Measurements from ENCODE around the gene TRIM29. TPM values are rescaled to one million over a fixed set of nuclear protein-coding genes. Genes with fewer than 3 reads are reported as not detected.

The TRIM29 gene
- total and polyA plus RNA-seq, 2 of the 13 experiments (the other 11 are each of a cell fraction or from before 2014, with no cell fraction given), result 0.86 TPM

GRCh38 chr11:120172054-120172911 lies 34.4 kb upstream of the TRIM29 start (continued):
- TF ChIP-seq TIGD3 (CRISPR knock-in tag; IDR thresholded peaks at IDR 0.05; ENCODE audit: borderline replicate concordance) (no peak), AKAP8 (CRISPR knock-in tag; IDR thresholded peaks at IDR 0.05) (0 out of 2 replicates have a peak, but pooled peaks have one; percentile 58), FOSL2 (CRISPR knock-in tag; IDR thresholded peaks at IDR 0.05) (no peak; the same call in 1 of the 2 replicates), RAD51 (IDR thresholded peaks at IDR 0.05; ENCODE audit: borderline replicate concordance) (no peak), ZNF224 (CRISPR knock-in tag; IDR thresholded peaks at IDR 0.05) (no peak), ZBED4 (CRISPR knock-in tag; IDR thresholded peaks at IDR 0.05; ENCODE audit: borderline replicate concordance) (no peak), ZFP36 (IDR thresholded peaks at IDR 0.05; ENCODE audit: borderline replicate concordance, low read depth, low read length, partially characterized antibody) (no peak), RXRA (CRISPR knock-in tag; IDR thresholded peaks at IDR 0.05) (peak; percentile 36; the same call in 1 of the 2 replicates), ZNF580 (CRISPR knock-in tag; IDR thresholded peaks at IDR 0.05; ENCODE audit: borderline replicate concordance, low read depth) (0 out of 2 replicates have a peak, but pooled peaks have one; percentile 30), ZNF556 (CRISPR knock-in tag; IDR thresholded peaks at IDR 0.05; ENCODE audit: borderline replicate concordance) (no peak), KDM3A (CRISPR knock-in tag; IDR thresholded peaks at IDR 0.05; ENCODE audit: low read depth) (0 out of 2 replicates have a peak, but pooled peaks have one; percentile 29), ZC3H4 (CRISPR knock-in tag; IDR thresholded peaks at IDR 0.05; ENCODE audit: borderline replicate concordance) (no peak), ZNF160 (CRISPR knock-in tag; IDR thresholded peaks at IDR 0.05) (no peak), KDM2A (CRISPR knock-in tag; IDR thresholded peaks at IDR 0.05; ENCODE audit: borderline replicate concordance, low read depth) (peak; percentile 71), IRF9 (CRISPR knock-in tag; IDR thresholded peaks at IDR 0.05; ENCODE audit: borderline replicate concordance) (peak; percentile 50; the same call in 1 of the 2 replicates), MIER2 (CRISPR knock-in tag; IDR thresholded peaks at IDR 0.05) (0 out of 2 replicates have a peak, but pooled peaks have one; percentile 13), ZNF205 (CRISPR knock-in tag; IDR thresholded peaks at IDR 0.05) (0 out of 2 replicates have a peak, but pooled peaks have one; percentile 33), ZNF383 (CRISPR knock-in tag; IDR thresholded peaks at IDR 0.05; ENCODE audit: borderline replicate concordance) (no peak), SMAD1 (CRISPR knock-in tag; IDR thresholded peaks at IDR 0.05; ENCODE audit: borderline replicate concordance, low read depth) (0 out of 2 replicates have a peak, but pooled peaks have one; percentile 79), ZIK1 (CRISPR knock-in tag; IDR thresholded peaks at IDR 0.05; ENCODE audit: borderline replicate concordance, low read depth) (no peak)

All from HepG2 (cell line).